GM12872 (cell line): ENCODE results near the gene C1QL1.

Experiments
- CTCF ChIP-seq: IDR thresholded peaks from 3 replicates; pipeline ENCODE4 v1.5.1; 2011; ENCODE audit warnings: low read depth, mild to moderate bottlenecking, low read length, moderate library complexity; ENCODE audit not compliant: insufficient read depth

C1QL1 gene

GRCh38 chr17:44959821-44960531 lies 8.1 kb downstream of the C1QL1 start:
- TF ChIP-seq CTCF, result no peak

DNA sequence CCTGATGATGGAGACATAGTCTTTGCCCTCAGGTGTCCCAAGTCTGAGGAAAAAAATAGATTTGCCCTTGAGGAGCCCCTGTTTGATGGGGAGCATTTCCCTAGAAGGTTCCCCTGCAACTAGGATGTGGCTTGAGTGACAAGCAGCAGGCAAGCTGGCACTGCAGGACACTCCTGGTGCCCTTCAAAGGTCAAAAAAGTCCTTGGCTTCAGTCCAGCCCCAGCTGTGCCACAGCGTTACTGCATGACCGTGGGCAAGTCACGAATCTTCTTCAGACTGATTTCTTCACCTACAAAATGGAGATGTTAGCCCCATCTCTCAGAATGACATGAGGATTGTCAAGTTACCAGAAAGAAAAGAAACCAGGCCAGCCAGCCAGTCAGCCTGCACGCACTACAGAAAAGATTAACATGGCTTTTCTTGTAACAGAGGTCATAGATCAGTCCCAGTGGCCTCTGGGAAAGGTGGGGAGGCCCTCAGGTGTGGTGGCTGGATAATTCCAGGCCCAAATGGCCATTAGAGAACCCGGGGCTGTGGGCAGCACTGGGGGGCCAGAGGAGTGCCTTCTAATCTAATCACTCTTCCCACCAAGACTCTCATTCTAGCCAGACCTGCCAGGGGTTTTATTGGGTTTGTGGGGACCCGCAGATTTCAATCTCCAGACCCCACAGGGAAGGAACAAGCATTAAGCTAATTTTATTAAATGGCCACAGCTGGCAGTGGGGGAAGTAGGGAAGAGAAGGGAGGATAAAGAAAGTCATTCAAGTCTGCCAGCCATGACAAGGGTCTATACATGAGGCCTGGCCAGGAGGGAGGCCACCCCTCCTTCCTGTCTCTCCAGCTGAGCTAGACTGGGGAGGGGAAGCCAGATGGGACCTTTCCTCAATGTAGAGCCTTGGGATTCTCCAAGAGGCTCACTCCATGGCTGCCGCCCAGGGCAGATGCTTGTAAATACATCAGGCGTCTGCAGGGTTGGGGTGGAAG lies 10.8 kb downstream of the C1QL1 start:
- no peak for TF ChIP-seq CTCF

- TF ChIP-seq CTCF, result no peak
These were observed 12.3 kb downstream of the C1QL1 start for GRCh38 chr17:44955674-44956425.

GRCh38 chr17:44952946-44953475 lies 15.1 kb downstream of the C1QL1 start:
- TF ChIP-seq CTCF, result no peak

DNA sequence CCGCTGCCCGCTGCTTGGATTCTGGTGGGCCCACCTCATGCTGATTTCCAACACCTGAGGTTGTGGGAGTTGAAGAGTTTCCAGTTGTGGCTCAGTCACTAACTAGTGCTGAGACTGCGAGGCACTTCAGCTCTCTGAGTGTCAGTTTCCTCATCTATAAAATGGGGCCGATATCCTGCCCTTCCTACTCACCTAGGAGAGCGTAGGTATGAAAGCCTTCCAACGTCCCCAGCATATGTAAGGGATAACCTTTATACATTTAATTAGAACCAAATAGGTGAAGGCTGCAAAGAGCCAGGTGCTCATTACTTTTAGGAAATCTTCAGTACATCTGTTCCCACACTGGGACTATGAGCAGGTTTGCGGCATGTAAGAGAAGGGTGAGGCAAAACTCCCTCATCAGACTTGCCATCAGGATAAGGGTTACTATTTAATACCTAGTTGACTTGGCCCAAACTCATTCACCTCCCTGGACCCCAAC lies 19.7 kb downstream of the C1QL1 start:
- TF ChIP-seq CTCF, result no peak

GRCh38 chr17:44947461-44948314 lies 20.4 kb downstream of the C1QL1 start, which contains the start of gene KIF18B:
Gene KIF18B (minus strand): TSS chr17:44947773. CDS start chr17:44936344, 11,429 bp downstream.
- TF ChIP-seq CTCF, result 0 out of 3 replicates have a peak, but pooled peaks have one; percentile 5
